IMR-90 (cell line): ENCODE results near the gene GNB1L. TPM values are rescaled to one million over a fixed set of nuclear protein-coding genes. Genes with fewer than 3 reads are reported as not detected.

Source experiments
- ATAC-seq: fragments of 200-7000 bp; cut with Tn5 transposase; 2 replicates; pipeline ENCODE4 v1.9.1; 2020; ENCODE audit warnings: low read depth, mild to moderate bottlenecking, moderate library complexity
- BruUV-seq: library from RNA; stranded (reverse); fragments of 400-500 nt; replicated peaks from 2 replicates; lab custom pipeline; 2021; lab: Mats Ljungman, UMichigan
- CTCF ChIA-PET: fragments of 300-600 bp; formaldehyde crosslinking; extraction: SDS; loops from one replicate; lab custom pipeline; 2021; ENCODE audit warnings: antibody characterized with exemption; lab: Yijun Ruan, JAX
- POLR2A ChIA-PET: fragments of 300-600 bp; sonication (Branson Sonifier 250); formaldehyde crosslinking; loops from one replicate; lab custom pipeline; 2022; ENCODE audit warnings: antibody characterized with exemption; ENCODE audit not compliant: unreplicated experiment; lab: Charles Lee
- DNase-seq: peaks from one replicate; pipeline ENCODE4 v3.0.0; 2013
- H2AFZ ChIP-seq: replicated peaks from 2 replicates; pipeline ENCODE3; 2013; ENCODE audit warnings: low read length, mild to moderate bottlenecking; ENCODE audit not compliant: poor library complexity
- H2AK5ac ChIP-seq: 2 replicates; pipeline ENCODE4 v1.6.1; 2013; ENCODE audit warnings: low read depth, low read length, inconsistent platforms
- H2AK9ac ChIP-seq: replicated peaks from 2 replicates; pipeline ENCODE3; 2013; ENCODE audit warnings: mild to moderate bottlenecking, low read depth, low read length, moderate library complexity; ENCODE audit not compliant: poor library complexity
- H2BK120ac ChIP-seq: 2 replicates; pipeline ENCODE4 v1.6.1; 2013; ENCODE audit warnings: low read depth, low read length, inconsistent platforms
- H2BK15ac ChIP-seq: 3 replicates; pipeline ENCODE4 v1.6.1; 2013; ENCODE audit warnings: low read depth, low read length, inconsistent platforms
- H2BK20ac ChIP-seq: 2 replicates; pipeline ENCODE4 v1.6.1; 2013; ENCODE audit warnings: low read depth, mild to moderate bottlenecking, inconsistent platforms, low read length, moderate library complexity
- H2BK5ac ChIP-seq: 2 replicates; pipeline ENCODE4 v1.6.1; 2013; ENCODE audit warnings: mild to moderate bottlenecking, low read depth, low read length, inconsistent platforms; ENCODE audit not compliant: poor library complexity, severe bottlenecking
- H3K14ac ChIP-seq: replicated peaks from 2 replicates; pipeline ENCODE4 v1.6.1; 2013; ENCODE audit warnings: low read depth, low read length, inconsistent platforms
- H3K18ac ChIP-seq: 2 replicates; pipeline ENCODE4 v1.6.1; 2013; ENCODE audit warnings: low read depth, low read length, control low read depth
- H3K23ac ChIP-seq: 2 replicates; pipeline ENCODE4 v1.6.1; 2013; ENCODE audit warnings: low read depth, low read length, inconsistent platforms
- H3K27ac ChIP-seq: 2 replicates; pipeline ENCODE4 v1.5.1; 2013; ENCODE audit warnings: mild to moderate bottlenecking, control low read depth, low read length; ENCODE audit not compliant: insufficient read depth
- H3K27me3 ChIP-seq: 2 replicates; pipeline ENCODE4 v1.6.1; 2013; ENCODE audit warnings: low read length; ENCODE audit not compliant: control insufficient read depth, insufficient read depth
- H3K36me3 ChIP-seq: 2 replicates; pipeline ENCODE4 v1.6.1; 2013; ENCODE audit warnings: low read length, mixed read lengths; ENCODE audit not compliant: control insufficient read depth, insufficient read depth
- H3K4ac ChIP-seq: 2 replicates; pipeline ENCODE4 v1.6.1; 2013; ENCODE audit warnings: low read depth, low read length, inconsistent platforms
- H3K4me1 ChIP-seq: 2 replicates; pipeline ENCODE4 v1.6.1; 2013; ENCODE audit warnings: low read length, mixed read lengths; ENCODE audit not compliant: control insufficient read depth, insufficient read depth
- H3K4me2 ChIP-seq: 2 replicates; pipeline ENCODE4 v1.6.1; 2013; ENCODE audit warnings: low read depth, mild to moderate bottlenecking, control low read depth, low read length, moderate library complexity
- H3K4me3 ChIP-seq: 2 replicates; pipeline ENCODE4 v1.5.1; 2013; ENCODE audit warnings: low read depth, mild to moderate bottlenecking, control low read depth, low read length, moderate library complexity; ENCODE audit not compliant: insufficient read depth
- H3K56ac ChIP-seq: 2 replicates; pipeline ENCODE4 v1.6.1; 2013; ENCODE audit warnings: low read length, inconsistent platforms; ENCODE audit not compliant: insufficient read depth; ENCODE audit errors: extremely low read depth
- H3K79me1 ChIP-seq, 2 experiments: 2 replicates each; pipeline ENCODE4 v1.6.1; 2013; ENCODE audit warnings: low read length in 2 of 2, inconsistent platforms in 1 of 2, low read depth in 1 of 2
- H3K9ac ChIP-seq: 2 replicates; pipeline ENCODE4 v1.6.1; 2013; ENCODE audit warnings: low read depth, low read length, control low read depth
- H3K9me1 ChIP-seq: 2 replicates; pipeline ENCODE4 v1.6.1; 2013; ENCODE audit warnings: low read length, inconsistent platforms; ENCODE audit not compliant: insufficient read depth
- H3K9me3 ChIP-seq: 2 replicates; pipeline ENCODE4 v1.6.1; 2013; ENCODE audit warnings: low read length; ENCODE audit not compliant: control insufficient read depth, insufficient read depth
- H4K20me1 ChIP-seq: 2 replicates; pipeline ENCODE4 v1.6.1; 2013; ENCODE audit warnings: low read length, inconsistent platforms; ENCODE audit not compliant: insufficient read depth
- H4K5ac ChIP-seq: 2 replicates; pipeline ENCODE4 v1.6.1; 2013; ENCODE audit warnings: mild to moderate bottlenecking, low read depth, low read length, control low read depth
- H4K8ac ChIP-seq, 2 experiments: 2 replicates each; pipeline ENCODE4 v1.6.1; 2013; ENCODE audit warnings: low read depth in 2 of 2, low read length in 2 of 2, control low read depth in 1 of 2, inconsistent platforms in 1 of 2
- H4K91ac ChIP-seq: 2 replicates; pipeline ENCODE4 v1.6.1; 2013; ENCODE audit warnings: low read depth, low read length, inconsistent platforms; ENCODE audit not compliant: insufficient read depth
- BHLHE40 ChIP-seq: fragments of 150-350 bp; IDR thresholded peaks from 2 replicates; pipeline ENCODE4 v1.6.1; 2016; ENCODE audit warnings: mild to moderate bottlenecking, low read depth, low read length
- CEBPB ChIP-seq: IDR thresholded peaks from 2 replicates; pipeline ENCODE4 v1.6.1; 2012; ENCODE audit warnings: low read depth, low read length, improper control_type of control experiment
- CHD1 ChIP-seq: IDR thresholded peaks from 2 replicates; pipeline ENCODE4 v1.6.1; 2012; ENCODE audit warnings: low read depth, low read length, improper control_type of control experiment
- ELK1 ChIP-seq: fragments of 150-350 bp; IDR thresholded peaks from 2 replicates; pipeline ENCODE4 v1.6.1; 2016; ENCODE audit warnings: low read depth, mild to moderate bottlenecking, low read length, moderate library complexity, borderline replicate concordance
- FOS ChIP-seq: fragments of 150-350 bp; IDR thresholded peaks from 2 replicates; pipeline ENCODE4 v1.6.1; 2016; ENCODE audit warnings: low read depth, low read length
- MAFK ChIP-seq: IDR thresholded peaks from 2 replicates; pipeline ENCODE4 v1.6.1; 2012; ENCODE audit warnings: low read depth, low read length, improper control_type of control experiment
- MAZ ChIP-seq: IDR thresholded peaks from 2 replicates; pipeline ENCODE4 v1.6.1; 2012; ENCODE audit warnings: low read depth, mild to moderate bottlenecking, low read length, improper control_type of control experiment, moderate library complexity, borderline replicate concordance
- MXI1 ChIP-seq: IDR thresholded peaks from 2 replicates; pipeline ENCODE4 v1.6.1; 2012; ENCODE audit warnings: low read depth, mild to moderate bottlenecking, low read length, moderate library complexity, borderline replicate concordance
- NFE2L2 ChIP-seq: fragments of 150-350 bp; IDR thresholded peaks from 2 replicates; pipeline ENCODE4 v1.6.1; 2016; ENCODE audit warnings: low read depth, mild to moderate bottlenecking, low read length
- POLR2A ChIP-seq: IDR thresholded peaks from 2 replicates; pipeline ENCODE4 v1.6.1; 2012; ENCODE audit warnings: mild to moderate bottlenecking, low read depth, low read length
- RAD21 ChIP-seq: IDR thresholded peaks from 2 replicates; pipeline ENCODE4 v1.6.1; 2012; ENCODE audit warnings: low read length, improper control_type of control experiment
- RCOR1 ChIP-seq: IDR thresholded peaks from 2 replicates; pipeline ENCODE4 v1.6.1; 2012; ENCODE audit warnings: mild to moderate bottlenecking, low read length, improper control_type of control experiment; ENCODE audit not compliant: insufficient replicate concordance
- RFX5 ChIP-seq: IDR thresholded peaks from 2 replicates; pipeline ENCODE4 v1.8.0; 2012; ENCODE audit warnings: low read depth, mild to moderate bottlenecking, low read length, moderate library complexity
- SMC3 ChIP-seq: fragments of 150-350 bp; IDR thresholded peaks from 2 replicates; pipeline ENCODE4 v1.6.1; 2016; ENCODE audit warnings: low read depth, mild to moderate bottlenecking, antibody characterized with exemption, low read length, moderate library complexity
- whole genome bisulfite sequencing, 2 experiments: methylation state at CpG; one replicate each; pipeline versions ENCODE4 v1.1.5 to v1.1.7; 2013; ENCODE audit warnings: missing lambda C conversion rate in 2 of 2; ENCODE audit not compliant: insufficient read length in 1 of 2; ENCODE audit errors: extremely low coverage in 2 of 2; 5-methylcytosine and 5-hydroxymethylcytosine counted together
- dilution Hi-C: fragments of 300-500 bp; cut with HindIII; formaldehyde crosslinking; loops from one replicate; pipeline ENCODE4 v1.14.3; 2018; ENCODE audit warnings: low sequenced_read_pairs; ENCODE audit not compliant: unreplicated experiment
- in situ Hi-C: fragments of 300-500 bp; cut with MboI; formaldehyde crosslinking; loops from 3 replicates; pipeline ENCODE4 v1.14.3; 2019; ENCODE audit warnings: low sequenced_read_pairs, inconsistent platforms, mixed read lengths
- intact Hi-C: fragments of 100-400 bp; cut with micrococcal nuclease; formaldehyde crosslinking; loops from 2 replicates; pipeline ENCODE4 v1.10.0; 2022
- polyA plus RNA-seq, 3 experiments: library from polyadenylated mRNA; depleted of rRNA; stranded (reverse); fragments of >200 nt; gene quantifications; 2 replicates each; pipeline ENCODE4 v1.2.3, GENCODE V29; 2012; ENCODE audit warnings: low replicate concordance in 1 of 3
- total RNA-seq: library from RNA; depleted of rRNA; stranded (reverse); fragments of >200 nt; gene quantifications from 2 replicates; pipeline ENCODE4 v1.2.3, GENCODE V29; 2012
- TF ChIP-seq, protein P1 (sequence below): fragments of 150-350 bp; IDR thresholded peaks from 2 replicates; pipeline ENCODE4 v1.6.1; 2017; ENCODE audit warnings: mild to moderate bottlenecking, antibody characterized with exemption, low read length, low read depth
- TF ChIP-seq, protein P2 (sequence below): conservative IDR thresholded peaks from 2 replicates; pipeline ENCODE4 v1.5.1; 2012; ENCODE audit warnings: mild to moderate bottlenecking, low read depth, low read length, improper control_type of control experiment

Gene GNB1L
- total and polyA plus RNA-seq, 2 of the 4 experiments (the other 2 are of a cell fraction): 2.5 to 4.4 TPM

GRCh38 chr22:19898145-19898544 lies 43.5 kb upstream of the GNB1L start:
- H4K91ac ChIP-seq: no peak overlapping the region
- dilution Hi-C loops: no loop called here

More at GRCh38 chr22:19898145-19898544, 43.5 kb upstream of the GNB1L start:
- Histone ChIP-seq H4K8ac (no peak overlapping the region), H3K23ac (no peak overlapping the region), H3K36me3 (peaks cover 20% of the 10 kb centered on the region), H3K18ac (no peak overlapping the region), H3K4me3 (no peak overlapping the region), H4K20me1 (no peaks in the 10 kb centered on the region), H2AK5ac (no peak overlapping the region), H3K4ac (no peak overlapping the region), H2BK15ac (no peak overlapping the region), H2BK5ac (no peak overlapping the region), H2AK9ac (no peak overlapping the region), H2BK20ac (no peak overlapping the region), H3K4me1 (peaks cover 1% of the 10 kb centered on the region), H4K5ac (no peak overlapping the region), H3K14ac (no peak overlapping the region), H3K4me2 (no peak overlapping the region), H2BK120ac (no peak overlapping the region), H3K9me3 (no peaks in the 10 kb centered on the region), H3K56ac (no peak overlapping the region), H3K27me3 (no peaks in the 10 kb centered on the region), H3K9ac (no peak overlapping the region), H3K27ac (no peak overlapping the region), H3K9me1 (0 out of 2 replicates have a peak, but pooled peaks cover 4% of the 10 kb centered on the region), H3K79me1 (peaks cover 0 to 6% of the 10 kb centered on the region in 2 experiments; a peak in 1 of 4 replicates), H2AFZ (no peak overlapping the region)
- in situ Hi-C loops (no loop called here), intact Hi-C loops (no loop called here)
- TF ChIP-seq CEBPB: no peak
- no peak for TF ChIP-seq RAD21
- no peak for TF ChIP-seq ELK1
- TF ChIP-seq BHLHE40: no peak
- TF ChIP-seq MAFK: no peak
- no peak for TF ChIP-seq SMC3
- TF ChIP-seq NFE2L2: no peak
- no peak for TF ChIP-seq FOS
- TF ChIP-seq MXI1: no peak
- TF ChIP-seq, protein P1, sequence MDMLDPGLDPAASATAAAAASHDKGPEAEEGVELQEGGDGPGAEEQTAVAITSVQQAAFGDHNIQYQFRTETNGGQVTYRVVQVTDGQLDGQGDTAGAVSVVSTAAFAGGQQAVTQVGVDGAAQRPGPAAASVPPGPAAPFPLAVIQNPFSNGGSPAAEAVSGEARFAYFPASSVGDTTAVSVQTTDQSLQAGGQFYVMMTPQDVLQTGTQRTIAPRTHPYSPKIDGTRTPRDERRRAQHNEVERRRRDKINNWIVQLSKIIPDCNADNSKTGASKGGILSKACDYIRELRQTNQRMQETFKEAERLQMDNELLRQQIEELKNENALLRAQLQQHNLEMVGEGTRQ: no peak
- TF ChIP-seq RFX5: no peak
- no peak for TF ChIP-seq POLR2A
- TF ChIP-seq CHD1: no peak
- TF ChIP-seq RCOR1: no peak
- no peak for TF ChIP-seq MAZ
- TF ChIP-seq, protein P2, sequence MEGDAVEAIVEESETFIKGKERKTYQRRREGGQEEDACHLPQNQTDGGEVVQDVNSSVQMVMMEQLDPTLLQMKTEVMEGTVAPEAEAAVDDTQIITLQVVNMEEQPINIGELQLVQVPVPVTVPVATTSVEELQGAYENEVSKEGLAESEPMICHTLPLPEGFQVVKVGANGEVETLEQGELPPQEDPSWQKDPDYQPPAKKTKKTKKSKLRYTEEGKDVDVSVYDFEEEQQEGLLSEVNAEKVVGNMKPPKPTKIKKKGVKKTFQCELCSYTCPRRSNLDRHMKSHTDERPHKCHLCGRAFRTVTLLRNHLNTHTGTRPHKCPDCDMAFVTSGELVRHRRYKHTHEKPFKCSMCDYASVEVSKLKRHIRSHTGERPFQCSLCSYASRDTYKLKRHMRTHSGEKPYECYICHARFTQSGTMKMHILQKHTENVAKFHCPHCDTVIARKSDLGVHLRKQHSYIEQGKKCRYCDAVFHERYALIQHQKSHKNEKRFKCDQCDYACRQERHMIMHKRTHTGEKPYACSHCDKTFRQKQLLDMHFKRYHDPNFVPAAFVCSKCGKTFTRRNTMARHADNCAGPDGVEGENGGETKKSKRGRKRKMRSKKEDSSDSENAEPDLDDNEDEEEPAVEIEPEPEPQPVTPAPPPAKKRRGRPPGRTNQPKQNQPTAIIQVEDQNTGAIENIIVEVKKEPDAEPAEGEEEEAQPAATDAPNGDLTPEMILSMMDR: no peak
- POLR2A ChIA-PET: interaction anchor here (0.6 kb wide), 1 partner anchor 168 kb away, joined by 4 read pairs; no protein-coding TSS in a partner anchor
- ATAC-seq (no peak), DNase-seq (no peak)
- WGBS, 2 experiments: 100% methylated on average over 3 of the region's 7 CpGs; no CpG with 5 or more reads in 1 of the 2 experiments
- BruUV-seq: no TSS peak
- CTCF ChIA-PET: no interaction called here
